Endothelial cell of umbilical vein (primary cell): ENCODE results near the gene THY1. TPM values are rescaled to one million over a fixed set of nuclear protein-coding genes. Genes with fewer than 3 reads are reported as not detected.

Source experiments
- BruUV-seq: library from RNA; stranded (reverse); fragments of 400-500 nt; replicated peaks from 2 replicates; lab custom pipeline; 2021; lab: Mats Ljungman, UMichigan
- CTCF ChIA-PET: fragments of 300-600, 350-600 bp; sonication (Branson Sonifier 250); formaldehyde crosslinking; loops from one replicate; lab custom pipeline; 2021; ENCODE audit warnings: antibody characterized with exemption, inconsistent platforms; lab: Charles Lee
- POLR2A ChIA-PET: fragments of 300-600, 350-600 bp; sonication (Branson Sonifier 250); formaldehyde crosslinking; loops from one replicate; lab custom pipeline; 2021; ENCODE audit warnings: antibody characterized with exemption, inconsistent platforms; lab: Charles Lee
- DNase-seq: peaks from one replicate; pipeline ENCODE4 v3.0.0-alpha.2; 2011; ENCODE audit warnings: low read depth, low spot score
- FAIRE-seq: peaks from 2 replicates; lab custom pipeline; 2011; peaks lifted over from hg19 to GRCh38; lab: Jason Lieb, UNC
- H2AFZ ChIP-seq: 2 replicates; pipeline ENCODE4 v1.6.0; 2012; ENCODE audit warnings: low read depth, low read length, control low read depth, inconsistent platforms
- H3K27ac ChIP-seq: 2 replicates; pipeline ENCODE4 v1.5.1; 2011; ENCODE audit warnings: low read depth, mild to moderate bottlenecking, control low read depth, low read length, moderate library complexity; ENCODE audit not compliant: insufficient read depth
- H3K27me3 ChIP-seq, 2 experiments: 2 replicates each; pipeline versions ENCODE4 v1.6.0 to v1.6.1; 2011; ENCODE audit warnings: low read length in 2 of 2, mixed read lengths in 1 of 2; ENCODE audit not compliant: control insufficient read depth in 2 of 2, insufficient read depth in 2 of 2
- H3K36me3 ChIP-seq, 2 experiments: 2 replicates in 1 of 2; 3 replicates in 1 of 2; pipeline ENCODE4 v1.5.1; 2011; ENCODE audit warnings: low read length in 2 of 2, mild to moderate bottlenecking in 1 of 2, moderate library complexity in 1 of 2; ENCODE audit not compliant: control insufficient read depth in 2 of 2, insufficient read depth in 2 of 2; ENCODE audit errors: extremely low read depth in 1 of 2
- H3K4me1 ChIP-seq: 3 replicates; pipeline ENCODE4 v1.5.1; 2011; ENCODE audit warnings: mild to moderate bottlenecking, low read length; ENCODE audit not compliant: control insufficient read depth, insufficient read depth; ENCODE audit errors: extremely low read depth
- H3K4me2 ChIP-seq: 2 replicates; pipeline ENCODE4 v1.6.1; 2011; ENCODE audit warnings: low read length, control low read depth, mixed read lengths; ENCODE audit not compliant: insufficient read depth
- H3K4me3 ChIP-seq, 3 experiments: fragments of 200-600 bp in 1 of 3; sonication (generic), shearing (Covaris generic) in 1 of 3; replicated peaks in 1 of 3; 2 replicates each; pipeline ENCODE4 v1.5.1; 2011 to 2016; ENCODE audit warnings: control low read depth in 3 of 3, low read length in 3 of 3, mild to moderate bottlenecking in 2 of 3, inconsistent platforms in 1 of 3, low read depth in 1 of 3, moderate library complexity in 1 of 3; ENCODE audit not compliant: insufficient read depth in 1 of 3
- H3K79me2 ChIP-seq: 2 replicates; pipeline ENCODE4 v1.6.0; 2012; ENCODE audit warnings: low read length, inconsistent platforms; ENCODE audit not compliant: control insufficient read depth, insufficient read depth
- H3K9ac ChIP-seq: replicated peaks from 2 replicates; pipeline ENCODE3; 2011; ENCODE audit warnings: low read length, control low read depth; ENCODE audit not compliant: insufficient read depth; ENCODE audit errors: extremely low read depth
- H3K9me1 ChIP-seq: replicated peaks from 3 replicates; pipeline ENCODE4 v1.6.0; 2011; ENCODE audit warnings: mild to moderate bottlenecking, low read length; ENCODE audit not compliant: control insufficient read depth, insufficient read depth; ENCODE audit errors: extremely low read depth
- H3K9me3 ChIP-seq: replicated peaks from 2 replicates; pipeline ENCODE4 v1.5.1; 2012; ENCODE audit warnings: low read length, inconsistent platforms; ENCODE audit not compliant: control insufficient read depth, insufficient read depth
- H4K20me1 ChIP-seq: replicated peaks from 2 replicates; pipeline ENCODE3; 2011; ENCODE audit warnings: mild to moderate bottlenecking, low read length; ENCODE audit not compliant: control insufficient read depth, insufficient read depth; ENCODE audit errors: extremely low read depth
- CTCF ChIP-seq, 2 donors: IDR thresholded peaks; 1 replicate in 1 of 2; 2 replicates in 1 of 2; pipeline ENCODE4 v1.5.1; 2011; ENCODE audit warnings: low read length in 2 of 2, mild to moderate bottlenecking in 2 of 2, moderate library complexity in 2 of 2, control low read depth in 1 of 2, inconsistent platforms in 1 of 2, low read depth in 1 of 2; ENCODE audit not compliant: insufficient read depth in 1 of 2; ENCODE audit errors: extremely low read depth in 1 of 2
- EZH2 ChIP-seq: IDR thresholded peaks from 2 replicates; pipeline ENCODE4 v1.6.1; 2012; ENCODE audit warnings: borderline replicate concordance, low read depth, mild to moderate bottlenecking, moderate library complexity, low read length, inconsistent platforms; ENCODE audit not compliant: severe bottlenecking
- FOS ChIP-seq: IDR thresholded peaks from 2 replicates; pipeline ENCODE4 v1.6.1; 2011; ENCODE audit warnings: mild to moderate bottlenecking, low read length, moderate library complexity, borderline replicate concordance; ENCODE audit not compliant: insufficient read depth
- GATA2 ChIP-seq: IDR thresholded peaks from 2 replicates; pipeline ENCODE4 v1.7.0; 2011; ENCODE audit warnings: low read depth, mild to moderate bottlenecking, moderate library complexity, mixed read lengths, low read length; ENCODE audit not compliant: insufficient read length, insufficient read depth
- JUN ChIP-seq: IDR thresholded peaks from 2 replicates; pipeline ENCODE4 v1.6.1; 2011; ENCODE audit warnings: borderline replicate concordance, low read depth; ENCODE audit not compliant: insufficient read length, insufficient read depth
- MAX ChIP-seq: IDR thresholded peaks from 2 replicates; pipeline ENCODE4 v1.6.1; 2011; ENCODE audit not compliant: insufficient read depth, insufficient read length
- MYC ChIP-seq: IDR thresholded peaks from one replicate; pipeline ENCODE4 v1.6.1; 2011; ENCODE audit warnings: mild to moderate bottlenecking, low read depth, low read length
- POLR2A ChIP-seq: IDR thresholded peaks from 2 replicates; pipeline ENCODE4 v1.6.1; 2012; ENCODE audit warnings: low read depth, mild to moderate bottlenecking, control low read depth, low read length
- POLR2AphosphoS5 ChIP-seq: IDR thresholded peaks from 2 replicates; pipeline ENCODE4 v1.6.1; 2012; ENCODE audit warnings: low read depth, mild to moderate bottlenecking, control low read depth, low read length, moderate library complexity; ENCODE audit not compliant: insufficient read depth
- dilution Hi-C: fragments of 300-500 bp; cut with MboI; formaldehyde crosslinking; loops from one replicate; pipeline ENCODE4 v1.15.0; 2019; ENCODE audit warnings: low sequenced_read_pairs; ENCODE audit not compliant: extremely low pct_ligation_motif_present
- intact Hi-C: fragments of 100-400 bp; cut with micrococcal nuclease; formaldehyde crosslinking; loops from one replicate; pipeline ENCODE4 v1.10.0; 2022
- polyA plus RNA-seq, 4 experiments: library from polyadenylated mRNA; depleted of rRNA in 3 of 4; stranded (reverse) in 3 of 4; unstranded in 1 of 4; fragments of >200 nt; gene quantifications; 2 replicates each; pipeline versions ENCODE4 v1.2.1 to v1.2.3, GENCODE V29; 2011 to 2012; ENCODE audit warnings: missing spikeins in 1 of 4
- total RNA-seq: library from RNA; stranded (reverse); gene quantifications from 2 replicates; pipeline ENCODE4 v1.2.3, GENCODE V29; 2021

THY1 gene
- total and polyA plus RNA-seq, 2 donors (not counting 3 experiments of a cell fraction or from before 2014, with no cell fraction given) = 0.75 to 1.4 TPM

- H3K4me1 ChIP-seq = no peaks in the 10 kb centered on the region
- H3K27ac ChIP-seq = no peak overlapping the region
- no peak for DNase-seq
- no peak overlapping the region for H3K4me3 ChIP-seq
- dilution Hi-C loops = no loop called here
- no peak for FAIRE-seq
- H3K9me1 ChIP-seq = no peaks in the 10 kb centered on the region
- peaks cover 0 to 12% of the 10 kb centered on the region in 2 experiments for H3K27me3 ChIP-seq
- ChIA-PET CTCF (no interaction called here), POLR2A (no interaction called here)
- intact Hi-C loops = no loop called here
- no peak overlapping the region for H3K4me2 ChIP-seq
- H3K36me3 ChIP-seq = no peaks in the 10 kb centered on the region
- no peaks in the 10 kb centered on the region for H3K9me3 ChIP-seq
- TF ChIP-seq MYC (no peak), FOS (no peak), CTCF (IDR thresholded peaks at IDR 0.05; ENCODE audit: extremely low read depth in 1 of 2, insufficient read depth in 1 of 2, low read depth in 1 of 2, low read length in 2 of 2) (no peak), EZH2 (no peak), MAX (no peak), POLR2A (no peak), GATA2 (no peak), JUN (no peak), POLR2AphosphoS5 (no peak)
- H3K9ac ChIP-seq = no peak overlapping the region
- H3K79me2 ChIP-seq = no peaks in the 10 kb centered on the region
- no peaks in the 10 kb centered on the region for H4K20me1 ChIP-seq
- no TSS peak for BruUV-seq
- H2AFZ ChIP-seq = no peak overlapping the region
Measured at GRCh38 chr11:119388103-119388502, 34.9 kb downstream of the THY1 start.
